Effector memory CD4-positive, alpha-beta T cell (primary cell): Measurements from ENCODE around the gene P2RY11.

Experiments
- DNase-seq, 3 donors: peaks; one replicate each; pipeline ENCODE4 v3.0.0-alpha.2; 2020
- H3K27ac ChIP-seq: 2 replicates; pipeline ENCODE4 v1.7.0; 2013; ENCODE audit warnings: mild to moderate bottlenecking, low read length, moderate library complexity; ENCODE audit not compliant: insufficient read depth, poor library complexity, severe bottlenecking
- H3K27me3 ChIP-seq: replicated peaks from 2 replicates; pipeline ENCODE4 v1.7.0; 2013; ENCODE audit warnings: mild to moderate bottlenecking, low read length; ENCODE audit not compliant: insufficient read depth, control insufficient read depth, poor library complexity, severe bottlenecking
- H3K36me3 ChIP-seq: 2 replicates; pipeline ENCODE4 v1.7.0; 2013; ENCODE audit warnings: mild to moderate bottlenecking, low read length, moderate library complexity; ENCODE audit not compliant: control insufficient read depth, insufficient read depth
- H3K4me1 ChIP-seq: 2 replicates; pipeline ENCODE4 v1.7.0; 2013; ENCODE audit warnings: low read length, mild to moderate bottlenecking; ENCODE audit not compliant: control insufficient read depth, insufficient read depth, poor library complexity, severe bottlenecking
- H3K4me3 ChIP-seq: 2 replicates; pipeline ENCODE4 v1.7.0; 2013; ENCODE audit warnings: low read length, low read depth, mild to moderate bottlenecking; ENCODE audit not compliant: insufficient read depth, poor library complexity, severe bottlenecking
- H3K9me3 ChIP-seq: 2 replicates; pipeline ENCODE4 v1.7.0; 2013; ENCODE audit warnings: mild to moderate bottlenecking, low read length, moderate library complexity; ENCODE audit not compliant: control insufficient read depth

Gene P2RY11

GRCh38 chr19:10152100-10152499 is 40.6 kb downstream of the P2RY11 start:
- H3K4me3 ChIP-seq, result no peak overlapping the region
- H3K9me3 ChIP-seq, result no peaks in the 10 kb centered on the region
- no peaks in the 10 kb centered on the region for H3K27me3 ChIP-seq
- no peak for DNase-seq
- peaks cover 62% of the 10 kb centered on the region for H3K36me3 ChIP-seq
- no peaks in the 10 kb centered on the region for H3K4me1 ChIP-seq
- no peak overlapping the region for H3K27ac ChIP-seq

- no peaks in the 10 kb centered on the region for H3K9me3 ChIP-seq
- H3K27ac ChIP-seq, result no peak overlapping the region
- no peak for DNase-seq
- H3K4me3 ChIP-seq, result no peak overlapping the region
- no peaks in the 10 kb centered on the region for H3K27me3 ChIP-seq
- H3K4me1 ChIP-seq, result no peaks in the 10 kb centered on the region
- peaks cover 80% of the 10 kb centered on the region for H3K36me3 ChIP-seq
Measured at GRCh38 chr19:10155839-10156238, 44.3 kb downstream of the P2RY11 start.

- H3K4me3 ChIP-seq, result no peak overlapping the region
- DNase-seq, result no peak
- no peaks in the 10 kb centered on the region for H3K9me3 ChIP-seq
- no peaks in the 10 kb centered on the region for H3K27me3 ChIP-seq
- H3K4me1 ChIP-seq, result no peaks in the 10 kb centered on the region
- no peak overlapping the region for H3K27ac ChIP-seq
- peaks cover 84% of the 10 kb centered on the region for H3K36me3 ChIP-seq
Measured at GRCh38 chr19:10158071-10158470, 46.6 kb downstream of the P2RY11 start.

GRCh38 chr19:10158485-10158884 is 47.0 kb downstream of the P2RY11 start:
- no peak overlapping the region for H3K27ac ChIP-seq
- no peaks in the 10 kb centered on the region for H3K9me3 ChIP-seq
- no peak for DNase-seq
- H3K4me3 ChIP-seq, result no peak overlapping the region
- H3K27me3 ChIP-seq, result no peaks in the 10 kb centered on the region
- no peaks in the 10 kb centered on the region for H3K4me1 ChIP-seq
- H3K36me3 ChIP-seq, result peaks cover 83% of the 10 kb centered on the region

GRCh38 chr19:10159610-10160009 is 48.1 kb downstream of the P2RY11 start:
- H3K9me3 ChIP-seq, result no peaks in the 10 kb centered on the region
- no peak for DNase-seq
- H3K4me3 ChIP-seq, result no peak overlapping the region
- H3K4me1 ChIP-seq, result no peaks in the 10 kb centered on the region
- no peaks in the 10 kb centered on the region for H3K27me3 ChIP-seq
- no peak overlapping the region for H3K27ac ChIP-seq
- H3K36me3 ChIP-seq, result peaks cover 72% of the 10 kb centered on the region

- no peaks in the 10 kb centered on the region for H3K4me1 ChIP-seq
- no peak for DNase-seq
- H3K9me3 ChIP-seq, result no peaks in the 10 kb centered on the region
- no peak overlapping the region for H3K27ac ChIP-seq
- no peaks in the 10 kb centered on the region for H3K27me3 ChIP-seq
- H3K4me3 ChIP-seq, result no peak overlapping the region
- H3K36me3 ChIP-seq, result peaks cover 59% of the 10 kb centered on the region
Measured at GRCh38 chr19:10163536-10163935, 52.0 kb downstream of the P2RY11 start.
